LNCAP (cell line): ENCODE data around the gene KCTD7.

Experiments used
- CTCF ChIP-seq: fragments of 450-650 bp; IDR thresholded peaks from 2 replicates; pipeline ENCODE4 v1.5.1; 2017; ENCODE audit warnings: mild to moderate bottlenecking

The KCTD7 gene

GRCh38 chr7:66666313-66666952 is 37.8 kb downstream of the KCTD7 start:
- no peak for TF ChIP-seq CTCF

DNA sequence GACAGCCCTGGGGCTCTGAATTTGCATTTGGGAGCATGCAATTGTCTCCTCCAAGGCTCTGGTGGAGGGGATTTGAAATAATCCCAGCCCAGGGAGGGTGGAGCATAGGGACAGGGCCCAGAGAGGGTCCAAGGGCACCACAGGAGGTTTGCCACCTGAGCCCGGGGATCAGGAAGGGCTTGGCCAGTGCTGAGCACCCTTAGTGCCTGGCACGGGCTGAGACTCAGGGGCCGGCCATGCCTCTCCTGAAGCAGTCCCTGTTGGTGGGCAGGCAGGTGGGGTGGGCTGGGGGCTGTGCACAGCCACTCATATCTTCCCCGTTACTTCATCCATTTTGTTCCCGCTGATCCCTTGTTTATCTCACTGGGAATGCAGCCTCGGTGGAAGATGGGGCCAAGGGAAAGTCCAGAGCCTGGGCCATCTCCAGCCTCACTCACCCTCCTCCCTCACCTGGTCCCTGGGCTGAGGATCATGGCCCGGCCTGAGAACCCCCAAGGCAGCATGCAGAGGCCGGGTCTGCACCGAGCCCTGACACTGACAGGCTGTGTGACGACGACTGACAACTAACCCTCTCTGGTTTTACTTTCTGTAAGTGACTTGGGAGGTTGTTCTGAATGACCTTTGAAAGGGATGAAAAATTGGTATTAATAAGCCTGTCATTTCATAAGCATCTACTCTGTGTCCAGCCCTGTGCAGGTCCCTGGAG is 38.5 kb downstream of the KCTD7 start:
- no peak for TF ChIP-seq CTCF

- TF ChIP-seq CTCF, result no peak
Measured at GRCh38 chr7:66668112-66668511, 39.4 kb downstream of the KCTD7 start.

DNA sequence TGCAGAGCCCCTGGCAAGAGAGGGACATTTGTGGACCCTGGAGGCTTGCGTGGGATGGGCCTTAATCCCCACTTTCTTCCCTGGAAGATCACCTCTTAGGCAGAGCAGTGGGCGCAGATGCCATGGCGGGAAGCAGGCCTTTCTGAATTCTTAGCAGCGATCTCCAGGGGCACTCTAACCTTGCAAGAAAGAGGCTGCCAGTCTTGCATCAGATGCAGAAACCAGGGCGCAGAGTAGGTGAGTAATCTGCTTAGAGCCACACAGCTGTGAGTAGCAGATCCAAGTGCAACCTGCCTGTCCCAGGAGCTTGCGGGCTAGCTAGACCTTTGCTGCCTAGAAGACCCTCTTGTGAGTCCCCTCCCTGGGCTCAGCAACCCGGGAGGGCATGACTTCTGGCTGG is 40.0 kb downstream of the KCTD7 start:
- no peak for TF ChIP-seq CTCF

- TF ChIP-seq CTCF, result no peak
Measured at GRCh38 chr7:66669088-66669487, 40.4 kb downstream of the KCTD7 start.

DNA sequence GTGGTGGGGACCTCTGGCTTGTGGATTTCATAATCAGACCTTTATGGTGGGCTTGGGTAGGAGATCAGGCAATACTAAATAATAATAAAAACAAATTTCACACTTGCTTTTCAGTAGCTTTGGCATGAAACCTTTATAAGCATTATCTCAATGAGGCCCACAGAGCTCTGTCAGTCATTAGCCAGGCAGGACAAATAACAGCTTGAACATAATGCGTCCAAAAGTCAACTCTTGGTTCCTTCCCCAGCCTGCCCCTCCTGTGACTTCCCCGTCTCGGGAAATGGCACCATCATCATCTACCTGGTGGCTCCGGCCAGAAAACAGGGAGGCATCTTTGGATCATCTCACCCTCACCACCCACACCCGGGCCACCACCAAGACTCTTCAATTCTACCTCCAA is 40.8 kb downstream of the KCTD7 start:
- no peak for TF ChIP-seq CTCF

- TF ChIP-seq CTCF, result no peak
Measured at GRCh38 chr7:66671034-66671433, 42.4 kb downstream of the KCTD7 start.
